Astrocyte (in vitro differentiated cells and primary cell): ENCODE results near the gene CENPA.

Experiments
- CTCF ChIP-seq: IDR thresholded peaks from 2 replicates; pipeline ENCODE4 v1.5.1; 2011; ENCODE audit warnings: low read depth, mild to moderate bottlenecking, inconsistent platforms, low read length, moderate library complexity; ENCODE audit not compliant: insufficient read depth
- EZH2 ChIP-seq: IDR thresholded peaks from 2 replicates; pipeline ENCODE4 v1.6.1; 2012; ENCODE audit warnings: mild to moderate bottlenecking, low read length, inconsistent platforms; ENCODE audit not compliant: insufficient read depth

GRCh38 chr2:26737221-26737620, 48.6 kb upstream of the CENPA start:
- TF ChIP-seq EZH2 (no peak), CTCF (no peak)
